GM12892 (cell line): ENCODE results near the gene HAND2.

Experiments used
- POLR2A ChIP-seq: IDR thresholded peaks from 2 replicates; pipeline ENCODE4 v1.6.1; 2011; ENCODE audit warnings: low read depth, low read length, control low read depth
- POLR2AphosphoS5 ChIP-seq: IDR thresholded peaks from 2 replicates; pipeline ENCODE4 v1.6.1; 2011; ENCODE audit warnings: low read depth, low read length, control low read depth
- TAF1 ChIP-seq: IDR thresholded peaks from 2 replicates; pipeline ENCODE4 v1.6.1; 2011; ENCODE audit warnings: low read depth, mild to moderate bottlenecking, control low read depth, low read length, borderline replicate concordance

DNA sequence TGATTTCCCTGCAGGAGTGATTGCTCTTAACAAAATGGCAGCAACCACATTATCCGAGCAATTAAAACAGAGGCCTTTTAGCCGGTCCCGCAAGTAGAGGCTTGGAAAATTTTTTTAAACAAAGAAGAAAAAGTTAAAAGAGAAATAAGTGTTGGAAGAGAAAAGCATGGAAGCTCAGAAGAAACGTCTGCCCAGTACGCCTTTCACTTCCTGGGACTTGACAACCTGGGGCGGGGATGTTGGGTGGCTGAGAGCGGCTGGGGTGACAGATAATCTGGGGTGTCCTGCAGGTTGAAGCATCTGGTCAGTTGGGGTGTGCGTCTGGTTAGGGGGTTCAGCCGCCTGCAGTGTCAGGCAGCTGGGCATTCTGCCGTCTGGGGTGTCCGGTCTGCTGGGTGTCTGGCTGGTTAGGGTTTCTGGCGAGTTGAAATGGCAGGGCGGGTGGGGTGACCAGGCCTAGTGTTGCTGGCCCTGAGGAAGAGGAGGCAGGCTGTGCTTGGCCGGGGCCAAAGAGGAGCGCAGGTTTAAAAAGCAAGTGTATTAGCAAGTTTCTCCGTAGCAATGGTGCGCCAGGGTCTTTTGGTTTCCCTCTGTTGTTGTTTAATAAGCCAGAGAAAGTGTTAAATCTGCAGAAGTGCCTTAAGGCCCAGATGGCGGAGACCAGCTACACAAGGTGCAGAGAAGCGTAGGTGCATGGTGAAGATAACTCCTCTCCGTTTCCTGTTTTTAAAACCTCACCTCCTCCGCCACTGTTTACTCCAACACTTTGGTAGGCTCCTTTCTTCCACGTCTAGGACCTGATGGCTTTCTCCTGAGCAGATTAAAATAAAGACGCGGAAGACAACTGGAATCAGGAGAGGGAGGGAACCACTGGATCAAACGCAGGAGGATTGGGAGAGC, 5.6 kb downstream of the HAND2 start:
- no peak for TF ChIP-seq POLR2AphosphoS5
- TF ChIP-seq TAF1 = no peak
- TF ChIP-seq POLR2A = no peak
